ENCODE results near the gene FLT3LG. TPM values are rescaled to one million over a fixed set of nuclear protein-coding genes. Genes with fewer than 3 reads are reported as not detected.
A peak's percentile ranks its signal among the peaks of the same experiment; 100 is the strongest.

FLT3LG gene
- total RNA-seq, 1 experiment from 2014 or later, result 1.5 TPM

GRCh38 chr19:49524812-49525455 is 50.9 kb downstream of the FLT3LG start:
- Mint-ChIP-seq H3K4me3 (ENCODE audit: unreplicated experiment) (no peak overlapping the region), H3K27ac (ENCODE audit: low read depth, unreplicated experiment) (no peak overlapping the region), H3K36me3 (ENCODE audit: insufficient read depth, unreplicated experiment) (no peaks in the 10 kb centered on the region), H3K4me1 (ENCODE audit: insufficient read depth, unreplicated experiment) (no peaks in the 10 kb centered on the region), H3K9me3 (ENCODE audit: unreplicated experiment) (no peaks in the 10 kb centered on the region), H3K27me3 (ENCODE audit: insufficient read depth, unreplicated experiment) (peaks cover 19% of the 10 kb centered on the region)
- TF ChIP-seq, protein P1, sequence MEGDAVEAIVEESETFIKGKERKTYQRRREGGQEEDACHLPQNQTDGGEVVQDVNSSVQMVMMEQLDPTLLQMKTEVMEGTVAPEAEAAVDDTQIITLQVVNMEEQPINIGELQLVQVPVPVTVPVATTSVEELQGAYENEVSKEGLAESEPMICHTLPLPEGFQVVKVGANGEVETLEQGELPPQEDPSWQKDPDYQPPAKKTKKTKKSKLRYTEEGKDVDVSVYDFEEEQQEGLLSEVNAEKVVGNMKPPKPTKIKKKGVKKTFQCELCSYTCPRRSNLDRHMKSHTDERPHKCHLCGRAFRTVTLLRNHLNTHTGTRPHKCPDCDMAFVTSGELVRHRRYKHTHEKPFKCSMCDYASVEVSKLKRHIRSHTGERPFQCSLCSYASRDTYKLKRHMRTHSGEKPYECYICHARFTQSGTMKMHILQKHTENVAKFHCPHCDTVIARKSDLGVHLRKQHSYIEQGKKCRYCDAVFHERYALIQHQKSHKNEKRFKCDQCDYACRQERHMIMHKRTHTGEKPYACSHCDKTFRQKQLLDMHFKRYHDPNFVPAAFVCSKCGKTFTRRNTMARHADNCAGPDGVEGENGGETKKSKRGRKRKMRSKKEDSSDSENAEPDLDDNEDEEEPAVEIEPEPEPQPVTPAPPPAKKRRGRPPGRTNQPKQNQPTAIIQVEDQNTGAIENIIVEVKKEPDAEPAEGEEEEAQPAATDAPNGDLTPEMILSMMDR (IDR thresholded peaks at IDR 0.05; ENCODE audit: unreplicated experiment), result no peak
- no peak for DNase-seq (ENCODE audit: unreplicated experiment)
- BruUV-seq (replicated peaks), result no TSS peak
- intact Hi-C loops (cut with micrococcal nuclease), result no loop called here
- CTCF ChIA-PET, result interaction anchor here (0.8 kb wide), 1 partner anchor 22 kb away, joined by 3 read pairs; no protein-coding TSS in a partner anchor
- POLR2A ChIA-PET, result no interaction called here

DNA sequence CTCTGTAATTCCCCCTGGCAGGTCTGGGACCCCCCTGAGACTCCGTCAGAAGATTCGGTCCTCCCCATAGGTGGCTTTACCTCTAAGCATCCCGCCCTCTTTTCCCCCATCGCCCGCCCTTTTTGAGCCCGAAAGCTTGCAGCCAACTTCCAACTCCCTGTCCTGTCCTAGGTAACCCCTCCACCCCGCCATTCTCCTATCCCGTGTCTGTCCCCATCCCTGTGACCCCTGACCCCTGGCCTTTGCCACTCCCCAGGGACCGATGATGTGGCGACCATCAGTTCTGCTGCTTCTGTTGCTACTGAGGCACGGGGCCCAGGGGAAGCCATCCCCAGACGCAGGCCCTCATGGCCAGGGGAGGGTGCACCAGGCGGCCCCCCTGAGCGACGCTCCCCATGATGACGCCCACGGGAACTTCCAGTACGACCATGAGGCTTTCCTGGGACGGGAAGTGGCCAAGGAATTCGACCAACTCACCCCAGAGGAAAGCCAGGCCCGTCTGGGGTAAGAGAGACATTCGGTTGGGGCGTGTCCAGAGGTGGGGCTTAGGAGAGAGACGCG is 54.3 kb downstream of the FLT3LG start:
- CTCF ChIA-PET, result interaction anchor here (2.2 kb wide), 1 partner anchor 18 kb away, joined by 13 read pairs; no protein-coding TSS in a partner anchor
- Mint-ChIP-seq H3K27ac (ENCODE audit: low read depth, unreplicated experiment) (no peak overlapping the region), H3K36me3 (ENCODE audit: insufficient read depth, unreplicated experiment) (no peaks in the 10 kb centered on the region), H3K9me3 (ENCODE audit: unreplicated experiment) (no peaks in the 10 kb centered on the region), H3K4me1 (ENCODE audit: insufficient read depth, unreplicated experiment) (peaks cover 4% of the 10 kb centered on the region), H3K27me3 (ENCODE audit: insufficient read depth, unreplicated experiment) (peaks cover 19% of the 10 kb centered on the region), H3K4me3 (ENCODE audit: unreplicated experiment) (no peak overlapping the region)
- TF ChIP-seq, protein P1 (IDR thresholded peaks at IDR 0.05; ENCODE audit: unreplicated experiment), result no peak
- DNase-seq (ENCODE audit: unreplicated experiment), result no peak
- intact Hi-C loops (cut with micrococcal nuclease), result no loop called here
- POLR2A ChIA-PET, result no interaction called here
- no TSS peak for BruUV-seq (replicated peaks)

DNA sequence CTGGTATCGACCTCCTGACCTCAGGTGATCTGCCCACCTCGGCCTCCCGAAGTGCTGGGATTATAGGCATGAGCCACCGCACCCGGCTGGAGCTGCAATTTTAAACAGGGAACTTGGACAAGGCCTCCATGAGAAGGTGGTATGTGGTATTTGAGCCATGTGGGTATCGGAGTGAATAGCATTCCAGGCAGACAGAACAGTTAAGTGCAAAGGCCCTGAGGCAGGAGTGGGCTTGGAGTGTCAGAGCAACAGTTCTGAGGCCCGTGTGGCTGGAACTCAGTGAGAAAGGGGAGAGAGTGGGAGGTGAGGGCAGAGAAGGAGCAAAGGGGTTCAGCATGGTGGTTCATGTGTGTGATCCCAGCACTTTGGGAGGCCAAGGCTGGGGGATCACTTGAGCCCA is 56.7 kb downstream of the FLT3LG start:
- H3K4me3 Mint-ChIP-seq (ENCODE audit: unreplicated experiment), result no peak overlapping the region
- no peaks in the 10 kb centered on the region for H3K36me3 Mint-ChIP-seq (ENCODE audit: insufficient read depth, unreplicated experiment)
- H3K27me3 Mint-ChIP-seq (ENCODE audit: insufficient read depth, unreplicated experiment), result peaks cover 17% of the 10 kb centered on the region
- no peak overlapping the region for H3K27ac Mint-ChIP-seq (ENCODE audit: low read depth, unreplicated experiment)
- intact Hi-C loops (cut with micrococcal nuclease), result no loop called here
- TF ChIP-seq, protein P1 (IDR thresholded peaks at IDR 0.05; ENCODE audit: unreplicated experiment), result no peak
- H3K9me3 Mint-ChIP-seq (ENCODE audit: unreplicated experiment), result no peaks in the 10 kb centered on the region
- no TSS peak for BruUV-seq (replicated peaks)
- ChIA-PET POLR2A (no interaction called here), CTCF (interaction anchor here (2.2 kb wide), 1 partner anchor 16 kb away, joined by 13 read pairs; no protein-coding TSS in a partner anchor)
- peaks cover 6% of the 10 kb centered on the region for H3K4me1 Mint-ChIP-seq (ENCODE audit: insufficient read depth, unreplicated experiment)
- no peak for DNase-seq (ENCODE audit: unreplicated experiment)

DNA sequence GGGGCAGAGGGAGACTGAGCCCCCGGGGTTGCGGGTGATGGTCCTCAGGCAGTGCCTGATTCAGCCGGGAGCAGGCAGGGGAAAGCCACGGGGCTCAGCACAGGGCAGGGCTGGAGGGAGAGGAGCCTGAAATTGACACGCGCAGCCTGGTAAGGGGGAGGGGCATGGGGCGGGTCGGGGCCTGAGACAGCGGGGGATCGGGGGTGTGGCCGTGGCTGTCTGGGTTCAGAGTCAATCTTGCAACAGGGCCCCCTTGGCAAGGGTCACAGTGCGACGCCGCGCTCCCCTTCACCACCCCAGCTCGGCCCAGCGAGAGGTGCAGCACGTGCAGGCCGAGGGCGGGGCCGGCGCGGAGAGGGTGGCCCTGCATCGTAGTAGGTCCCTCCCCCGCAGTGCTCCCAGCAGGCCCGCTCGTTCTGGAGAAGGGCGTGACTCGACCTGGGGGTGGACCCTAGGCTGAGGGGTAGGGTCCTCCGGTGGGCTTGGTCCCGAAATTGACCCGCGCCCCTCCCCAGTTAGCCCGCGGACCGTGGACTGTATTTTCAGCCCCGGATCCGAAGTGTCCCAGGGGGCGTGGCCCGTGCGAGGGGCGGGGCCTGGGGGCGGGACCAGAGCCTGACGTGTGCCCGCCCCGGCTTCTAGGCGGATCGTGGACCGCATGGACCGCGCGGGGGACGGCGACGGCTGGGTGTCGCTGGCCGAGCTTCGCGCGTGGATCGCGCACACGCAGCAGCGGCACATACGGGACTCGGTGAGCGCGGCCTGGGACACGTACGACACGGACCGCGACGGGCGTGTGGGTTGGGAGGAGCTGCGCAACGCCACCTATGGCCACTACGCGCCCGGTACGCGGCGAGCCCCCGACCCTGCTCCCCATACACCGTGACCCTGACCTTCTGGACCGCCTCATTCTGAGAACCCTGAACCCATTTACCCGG is 59.8 kb downstream of the FLT3LG start:
- CTCF ChIA-PET, result interaction anchor here (0.5 to 4.3 kb wide), 5 partner anchors 13 to 294 kb away, joined by 3 to 26 read pairs (median 4); no protein-coding TSS in a partner anchor
- intact Hi-C loops (cut with micrococcal nuclease), result no loop called here
- POLR2A ChIA-PET, result interaction anchor here (0.9 to 1.0 kb wide), 3 partner anchors 9 to 20 kb away, joined by 3 to 4 read pairs (median 3); no protein-coding TSS in a partner anchor
- Mint-ChIP-seq H3K4me1 (ENCODE audit: insufficient read depth, unreplicated experiment) (peaks cover 6% of the 10 kb centered on the region), H3K4me3 (ENCODE audit: unreplicated experiment) (peak overlapping the region; percentile 73), H3K27ac (ENCODE audit: low read depth, unreplicated experiment) (no peak overlapping the region), H3K36me3 (ENCODE audit: insufficient read depth, unreplicated experiment) (no peaks in the 10 kb centered on the region), H3K9me3 (ENCODE audit: unreplicated experiment) (no peaks in the 10 kb centered on the region), H3K27me3 (ENCODE audit: insufficient read depth, unreplicated experiment) (peaks cover 11% of the 10 kb centered on the region)
- BruUV-seq (replicated peaks), result no TSS peak
- peak; percentile 75 for DNase-seq (ENCODE audit: unreplicated experiment)
- TF ChIP-seq, protein P1 (IDR thresholded peaks at IDR 0.05; ENCODE audit: unreplicated experiment), result peak; percentile 39
